NAMALWA (cell line): Measurements from ENCODE around the gene STRIP1.

Experiments
- DNase-seq: peaks from one replicate; pipeline ENCODE4 v3.0.0-alpha.2; 2015; ENCODE audit warnings: low spot score

The STRIP1 gene

DNA sequence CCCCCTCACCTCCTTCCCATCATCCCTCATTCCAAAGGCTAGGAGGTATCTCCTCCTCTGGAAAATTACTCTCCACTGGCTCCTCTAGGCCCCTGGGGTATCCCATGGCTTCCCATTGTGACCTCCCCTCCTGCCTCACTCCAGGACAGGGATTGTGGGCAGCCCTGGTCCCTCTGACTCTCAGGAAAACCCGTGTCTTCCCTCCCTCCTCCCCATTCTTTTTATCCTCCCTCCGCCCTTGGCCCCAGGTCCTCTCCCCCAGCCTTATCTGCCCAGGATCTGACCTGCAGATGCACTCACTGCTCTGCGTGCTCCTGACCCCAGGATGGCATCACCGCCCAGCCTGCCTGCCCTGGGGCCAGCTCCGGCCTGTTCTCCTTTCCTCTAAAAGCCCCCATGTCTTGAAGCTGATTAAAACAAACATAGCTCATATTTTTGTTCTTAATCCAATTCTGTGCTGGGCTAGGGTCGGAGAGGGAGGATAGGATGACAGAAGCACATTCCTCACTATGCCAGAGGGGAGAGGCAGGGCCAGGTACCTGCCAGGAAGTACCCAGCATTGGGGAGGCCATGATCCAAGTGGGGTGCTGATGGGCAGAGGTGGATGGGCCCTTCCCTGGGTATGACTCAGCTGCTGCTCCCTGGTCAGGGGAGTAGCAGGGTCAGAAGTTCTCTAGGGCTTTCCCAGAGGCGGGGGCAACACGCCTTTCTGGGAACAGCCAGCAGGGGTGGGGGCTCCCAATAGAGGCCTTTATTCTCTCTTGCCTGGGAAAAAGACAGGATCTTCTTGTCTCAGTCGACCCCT is 64.0 kb downstream of the STRIP1 start:
- DNase-seq, result no peak

DNA sequence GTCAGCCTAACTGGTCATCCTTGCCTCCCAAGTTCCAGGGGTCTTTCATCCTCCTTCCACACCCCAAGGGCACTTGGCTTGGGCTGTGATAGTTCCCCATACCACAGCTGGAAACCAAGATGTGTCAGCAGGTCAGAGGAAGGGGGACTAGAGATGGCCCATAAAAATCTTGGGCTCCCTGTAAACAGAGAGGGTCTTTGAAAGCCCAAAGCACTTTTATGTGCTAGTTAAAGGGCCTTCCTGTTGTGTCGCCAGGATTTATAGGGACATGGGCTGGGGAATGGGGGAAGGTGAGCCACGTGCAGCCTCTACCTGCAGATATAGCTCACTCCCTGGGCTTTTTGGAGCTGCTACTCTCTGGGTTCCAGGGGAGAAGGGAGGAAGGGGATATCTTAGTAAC is 65.9 kb downstream of the STRIP1 start:
- no peak for DNase-seq

DNA sequence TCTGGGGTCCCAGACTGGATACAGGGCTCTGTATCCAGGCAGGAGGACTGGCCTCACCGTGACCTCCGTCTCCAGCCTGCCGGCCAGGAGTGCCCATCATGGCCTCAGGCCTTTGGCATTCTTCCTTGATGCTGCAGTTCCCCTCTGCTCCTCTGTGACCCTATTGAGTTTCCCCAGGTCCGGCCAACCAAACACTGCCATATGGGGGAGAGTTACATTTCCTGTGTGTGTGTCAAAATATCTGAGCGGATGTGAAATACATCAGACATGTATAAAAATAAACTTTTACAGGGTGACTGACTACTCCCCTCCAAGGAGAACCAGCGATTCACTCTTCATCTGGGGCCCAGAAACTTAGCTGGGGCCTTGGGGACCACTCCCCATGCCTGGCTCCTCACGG is 67.7 kb downstream of the STRIP1 start:
- peak; percentile 27 for DNase-seq
